Measurements from ENCODE around the gene CAND2. TPM values are rescaled to one million over a fixed set of nuclear protein-coding genes. Genes with fewer than 3 reads are reported as not detected.

The CAND2 gene
- polyA plus RNA-seq, 4 donors = 0.27 to 1.5 (median 1.3) TPM; not detected in 1

DNA sequence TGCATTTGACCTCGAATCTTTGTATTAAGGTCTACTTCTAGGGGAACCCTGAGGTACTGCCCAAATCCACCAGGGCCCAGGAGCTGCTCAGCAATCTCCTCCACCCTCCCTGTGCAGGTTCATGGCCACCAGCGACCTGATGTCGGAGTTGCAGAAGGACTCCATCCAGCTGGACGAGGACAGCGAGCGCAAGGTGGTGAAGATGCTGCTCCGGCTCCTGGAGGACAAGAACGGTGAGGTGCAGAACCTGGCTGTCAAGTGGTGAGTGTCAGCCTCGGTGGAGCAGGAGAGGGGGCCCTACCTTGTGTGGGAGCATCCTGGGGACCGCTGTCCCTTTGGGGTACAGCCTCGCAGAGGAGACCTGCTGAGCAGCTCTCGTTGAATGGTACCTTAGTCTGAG is 6.9 kb downstream of the CAND2 start:
- Histone ChIP-seq H3K9me3 (ENCODE audit: control insufficient read depth in 2 of 2, insufficient read depth in 1 of 2, low read depth in 1 of 2, low read length in 1 of 2) (no peaks in the 10 kb centered on the region), H3K4me3 (ENCODE audit: low read depth in 1 of 3, low read length in 3 of 3) (no peak overlapping the region), H3K4me1 (ENCODE audit: control insufficient read depth in 3 of 3, insufficient read depth in 2 of 3, low read depth in 1 of 3, low read length in 2 of 3) (no peaks in the 10 kb centered on the region), H3K27ac (ENCODE audit: low read depth in 1 of 3, low read length in 2 of 3) (no peak overlapping the region), H3K36me3 (ENCODE audit: control insufficient read depth in 3 of 3, insufficient read depth in 2 of 3, low read depth in 1 of 3, low read length in 3 of 3) (peaks cover 0 to 13% (median 0%) of the 10 kb centered on the region in 3 donors), H3K27me3 (ENCODE audit: control insufficient read depth in 3 of 3, insufficient read depth in 3 of 3, low read length in 3 of 3) (no peaks in the 10 kb centered on the region)
- FAIRE-seq (no peak), DNase-seq (no peak)
- WGBS, 3 donors = 91 to 94% (median 91%) methylated on average over 12 of the region's 12 CpGs

DNA sequence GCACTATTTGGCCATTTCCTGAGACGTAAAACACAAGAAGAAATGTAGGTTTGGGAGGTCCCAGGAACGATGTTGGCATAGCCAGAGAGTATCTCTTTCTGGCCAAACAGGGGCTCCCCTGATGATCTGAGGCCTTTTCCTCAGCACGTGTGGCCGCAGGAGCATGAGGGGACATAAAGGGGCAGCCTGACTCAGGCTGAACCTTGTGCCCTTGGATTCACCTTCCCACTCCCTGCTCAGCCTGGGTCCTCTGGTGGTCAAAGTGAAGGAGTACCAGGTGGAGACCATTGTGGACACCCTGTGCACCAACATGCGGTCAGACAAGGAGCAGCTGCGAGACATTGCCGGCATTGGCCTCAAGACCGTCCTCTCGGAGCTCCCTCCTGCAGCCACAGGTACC is 10.6 kb downstream of the CAND2 start:
- FAIRE-seq (no peak), DNase-seq (no peak)
- H3K4me3 ChIP-seq (ENCODE audit: low read depth in 1 of 3, low read length in 3 of 3) = no peak overlapping the region
- H3K27me3 ChIP-seq (ENCODE audit: control insufficient read depth in 3 of 3, insufficient read depth in 3 of 3, low read length in 3 of 3) = no peaks in the 10 kb centered on the region
- peaks cover 0 to 13% (median 0%) of the 10 kb centered on the region in 3 donors for H3K36me3 ChIP-seq (ENCODE audit: control insufficient read depth in 3 of 3, insufficient read depth in 2 of 3, low read depth in 1 of 3, low read length in 3 of 3)
- H3K27ac ChIP-seq (ENCODE audit: low read depth in 1 of 3, low read length in 2 of 3) = no peak overlapping the region
- no peaks in the 10 kb centered on the region for H3K4me1 ChIP-seq (ENCODE audit: control insufficient read depth in 3 of 3, insufficient read depth in 2 of 3, low read depth in 1 of 3, low read length in 2 of 3)
- H3K9me3 ChIP-seq (ENCODE audit: control insufficient read depth in 2 of 2, insufficient read depth in 1 of 2, low read depth in 1 of 2, low read length in 1 of 2) = no peaks in the 10 kb centered on the region
- 95 to 99% (median 96%) methylated on average over 9 of the region's 9 CpGs for WGBS, 3 donors

DNA sequence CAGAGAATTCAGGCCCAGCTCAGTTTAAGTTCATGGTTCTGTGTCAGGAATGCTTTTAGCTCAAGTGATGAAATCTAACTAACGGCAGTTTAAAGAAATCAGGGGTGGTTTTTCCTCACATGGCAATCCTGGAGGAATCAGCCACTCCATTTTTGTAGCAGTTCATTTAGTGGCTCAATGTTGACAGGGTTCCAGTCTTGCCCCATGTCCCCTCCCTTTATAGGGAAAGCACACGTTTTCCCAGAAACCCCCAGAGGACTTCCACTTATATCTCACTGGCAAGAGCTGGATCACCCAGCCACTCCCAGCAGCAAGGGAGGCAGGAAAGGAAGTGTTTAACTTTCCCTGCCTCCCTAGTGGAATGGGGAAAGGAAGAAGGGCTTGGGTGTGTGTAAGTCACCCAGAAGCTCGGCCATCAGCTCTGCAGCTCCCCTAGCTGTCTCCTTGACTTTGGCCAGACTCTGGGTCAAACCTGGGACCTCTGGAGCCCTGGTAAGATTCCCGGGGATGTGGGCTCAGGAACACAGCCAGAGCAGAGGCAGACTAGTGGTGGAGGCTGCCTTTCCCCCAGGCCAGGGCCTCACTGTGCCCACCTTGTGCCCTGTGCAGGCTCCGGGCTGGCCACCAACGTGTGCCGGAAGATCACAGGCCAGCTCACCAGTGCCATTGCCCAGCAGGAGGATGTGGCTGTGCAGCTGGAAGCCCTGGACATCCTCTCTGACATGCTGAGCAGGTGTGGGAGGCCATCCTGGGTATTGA is 11.3 kb downstream of the CAND2 start:
- 80 to 85% (median 84%) methylated on average over 7 of the region's 7 CpGs for WGBS, 3 donors

DNA sequence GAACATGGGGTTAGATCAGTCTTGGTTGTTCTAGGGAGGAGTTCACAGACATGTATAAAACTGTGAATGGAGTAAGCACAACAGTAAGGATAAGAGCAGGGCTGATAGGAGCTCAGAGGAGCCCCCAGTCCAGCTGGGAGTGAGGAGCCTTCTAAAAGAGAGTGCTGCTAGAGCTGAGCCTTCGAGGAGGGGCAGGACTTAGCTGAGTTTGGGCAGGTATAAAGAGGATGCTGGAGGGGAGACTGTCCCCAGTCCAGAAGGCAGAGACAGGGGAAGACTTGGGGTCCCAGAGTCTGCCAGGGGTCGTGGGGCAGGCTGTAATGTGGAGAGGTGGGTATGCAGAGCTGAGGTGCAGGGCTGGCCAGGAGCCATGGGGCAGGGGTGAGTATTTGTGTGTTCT is 12.1 kb downstream of the CAND2 start:
- H3K36me3 ChIP-seq (ENCODE audit: control insufficient read depth in 3 of 3, insufficient read depth in 2 of 3, low read depth in 1 of 3, low read length in 3 of 3) = peaks cover 0 to 15% (median 0%) of the 10 kb centered on the region in 3 donors
- no peaks in the 10 kb centered on the region for H3K4me1 ChIP-seq (ENCODE audit: control insufficient read depth in 3 of 3, insufficient read depth in 2 of 3, low read depth in 1 of 3, low read length in 2 of 3)
- H3K27me3 ChIP-seq (ENCODE audit: control insufficient read depth in 3 of 3, insufficient read depth in 3 of 3, low read length in 3 of 3) = no peaks in the 10 kb centered on the region
- H3K4me3 ChIP-seq (ENCODE audit: low read depth in 1 of 3, low read length in 3 of 3) = no peak overlapping the region
- DNase-seq = no peak
- no peaks in the 10 kb centered on the region for H3K9me3 ChIP-seq (ENCODE audit: control insufficient read depth in 2 of 2, insufficient read depth in 1 of 2, low read depth in 1 of 2, low read length in 1 of 2)
- 60 to 76% (median 61%) methylated on average over 2 of the region's 2 CpGs for WGBS, 3 donors
- no peak overlapping the region for H3K27ac ChIP-seq (ENCODE audit: low read depth in 1 of 3, low read length in 2 of 3)
- no peak for FAIRE-seq

More for the DNA sequence above, 11.3 kb downstream of the CAND2 start:
- Histone ChIP-seq H3K36me3 (ENCODE audit: control insufficient read depth in 3 of 3, insufficient read depth in 2 of 3, low read depth in 1 of 3, low read length in 3 of 3) (peaks cover 0 to 13% (median 0%) of the 10 kb centered on the region in 3 donors), H3K9me3 (ENCODE audit: control insufficient read depth in 2 of 2, insufficient read depth in 1 of 2, low read depth in 1 of 2, low read length in 1 of 2) (no peaks in the 10 kb centered on the region), H3K4me3 (ENCODE audit: low read depth in 1 of 3, low read length in 3 of 3) (no peak overlapping the region), H3K27me3 (ENCODE audit: control insufficient read depth in 3 of 3, insufficient read depth in 3 of 3, low read length in 3 of 3) (no peaks in the 10 kb centered on the region), H3K27ac (ENCODE audit: low read depth in 1 of 3, low read length in 2 of 3) (no peak overlapping the region), H3K4me1 (ENCODE audit: control insufficient read depth in 3 of 3, insufficient read depth in 2 of 3, low read depth in 1 of 3, low read length in 2 of 3) (no peaks in the 10 kb centered on the region)
- no peak for DNase-seq
- no peak for FAIRE-seq

DNA sequence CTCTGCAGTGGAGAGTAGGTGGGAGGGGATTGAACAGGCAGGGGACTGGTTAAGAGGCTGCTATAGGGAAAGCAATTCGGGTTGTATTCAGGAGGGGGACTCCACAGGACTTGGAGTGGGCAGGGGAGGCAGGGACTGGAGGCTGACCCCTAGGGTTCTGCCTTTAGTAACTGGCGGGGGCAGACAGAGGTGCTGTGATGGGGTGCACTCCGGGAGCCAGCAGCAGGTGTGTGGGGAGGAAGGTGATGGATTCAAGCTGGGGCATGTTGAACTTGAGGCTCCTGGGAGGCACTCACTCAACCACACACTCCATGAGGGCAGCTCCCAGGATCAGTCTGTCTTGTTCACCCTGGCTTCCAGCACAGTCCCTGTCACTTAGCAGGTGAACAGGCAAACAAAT is 12.5 kb downstream of the CAND2 start:
- Histone ChIP-seq H3K27ac (ENCODE audit: low read depth in 1 of 3, low read length in 2 of 3) (no peak overlapping the region), H3K9me3 (ENCODE audit: control insufficient read depth in 2 of 2, insufficient read depth in 1 of 2, low read depth in 1 of 2, low read length in 1 of 2) (no peaks in the 10 kb centered on the region), H3K36me3 (ENCODE audit: control insufficient read depth in 3 of 3, insufficient read depth in 2 of 3, low read depth in 1 of 3, low read length in 3 of 3) (peaks cover 0 to 11% (median 0%) of the 10 kb centered on the region in 3 donors), H3K4me1 (ENCODE audit: control insufficient read depth in 3 of 3, insufficient read depth in 2 of 3, low read depth in 1 of 3, low read length in 2 of 3) (no peaks in the 10 kb centered on the region), H3K4me3 (ENCODE audit: low read depth in 1 of 3, low read length in 3 of 3) (no peak overlapping the region), H3K27me3 (ENCODE audit: control insufficient read depth in 3 of 3, insufficient read depth in 3 of 3, low read length in 3 of 3) (no peaks in the 10 kb centered on the region)
- DNase-seq (no peak), FAIRE-seq (no peak)
- 92 to 100% (median 92%) methylated on average over 3 of the region's 3 CpGs for WGBS, 3 donors

DNA sequence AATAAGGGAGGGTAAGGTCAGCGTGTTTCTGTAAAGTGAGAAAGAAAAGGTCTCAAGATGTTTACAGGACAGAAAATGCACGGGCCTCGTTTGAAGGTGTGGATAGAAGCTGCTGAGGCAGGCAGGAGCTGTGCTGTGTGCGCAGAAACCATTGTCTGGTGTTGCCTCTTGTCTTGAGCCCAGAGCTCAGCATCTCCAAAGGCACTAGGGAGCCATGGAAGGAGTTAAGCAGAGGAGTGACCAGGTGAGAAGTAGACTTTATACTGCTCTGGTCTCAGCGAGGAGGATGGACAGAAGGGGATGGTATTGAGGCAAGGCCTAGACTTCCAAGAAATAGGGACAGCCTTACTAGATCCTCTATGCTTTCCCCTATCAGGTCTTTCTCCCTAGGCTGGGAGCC is 13.0 kb downstream of the CAND2 start:
- Histone ChIP-seq H3K9me3 (ENCODE audit: control insufficient read depth in 2 of 2, insufficient read depth in 1 of 2, low read depth in 1 of 2, low read length in 1 of 2) (no peaks in the 10 kb centered on the region), H3K4me3 (ENCODE audit: low read depth in 1 of 3, low read length in 3 of 3) (peak overlapping the region in 2 of 3 donors; percentile 53 to 55), H3K27me3 (ENCODE audit: control insufficient read depth in 3 of 3, insufficient read depth in 3 of 3, low read length in 3 of 3) (no peaks in the 10 kb centered on the region), H3K27ac (ENCODE audit: low read depth in 1 of 3, low read length in 2 of 3) (peak overlapping the region in 1 of 3 donors; percentile 59), H3K4me1 (ENCODE audit: control insufficient read depth in 3 of 3, insufficient read depth in 2 of 3, low read depth in 1 of 3, low read length in 2 of 3) (no peaks in the 10 kb centered on the region), H3K36me3 (ENCODE audit: control insufficient read depth in 3 of 3, insufficient read depth in 2 of 3, low read depth in 1 of 3, low read length in 3 of 3) (peaks cover 0 to 10% (median 0%) of the 10 kb centered on the region in 3 donors)
- WGBS, 3 donors = 85 to 88% (median 85%) methylated on average over 5 of the region's 5 CpGs
- FAIRE-seq = no peak
- no peak for DNase-seq

DNA sequence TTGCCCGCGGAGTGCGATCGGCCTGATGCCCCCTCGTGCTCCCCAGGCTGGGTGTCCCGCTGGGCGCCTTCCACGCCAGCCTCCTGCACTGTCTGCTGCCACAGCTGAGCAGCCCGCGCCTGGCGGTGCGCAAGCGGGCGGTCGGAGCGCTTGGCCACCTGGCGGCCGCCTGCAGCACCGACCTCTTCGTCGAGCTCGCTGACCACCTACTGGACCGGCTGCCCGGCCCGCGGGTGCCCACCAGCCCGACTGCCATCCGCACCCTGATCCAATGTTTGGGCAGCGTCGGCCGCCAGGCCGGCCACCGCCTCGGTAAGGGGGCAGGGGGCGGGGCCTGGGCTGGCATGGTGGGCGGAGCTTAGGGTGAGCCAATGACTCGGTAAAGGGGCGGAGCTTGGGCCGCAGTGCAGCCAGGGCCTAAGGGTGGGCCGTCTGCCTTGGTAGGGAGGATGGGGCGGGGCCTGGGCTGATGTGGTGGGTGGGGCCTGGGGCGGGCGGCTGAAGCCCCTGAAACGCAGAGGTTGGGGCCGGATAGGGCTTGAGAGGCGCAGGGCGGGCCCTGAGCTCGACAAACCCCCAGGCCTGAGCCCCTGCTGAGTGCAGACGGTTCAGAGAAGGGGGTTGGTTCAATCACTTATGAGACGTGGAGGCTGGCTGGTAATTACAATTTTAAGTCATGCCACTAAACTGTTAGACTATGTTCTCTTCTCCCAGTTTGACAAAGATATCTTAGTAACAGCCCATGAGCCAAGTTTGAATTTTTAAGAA is 13.7 kb downstream of the CAND2 start:
- H3K36me3 ChIP-seq (ENCODE audit: control insufficient read depth in 3 of 3, insufficient read depth in 2 of 3, low read depth in 1 of 3, low read length in 3 of 3) = peaks cover 0 to 11% (median 0%) of the 10 kb centered on the region in 3 donors
- FAIRE-seq (no peak), DNase-seq (peak; percentile 89 to 95)
- WGBS, 3 donors = 1% methylated on average over 45 to 50 of the region's 50 CpGs
- H3K4me3 ChIP-seq (ENCODE audit: low read depth in 1 of 3, low read length in 3 of 3) = peak overlapping the region; percentile 53 to 59 (median 55)
- no peaks in the 10 kb centered on the region for H3K4me1 ChIP-seq (ENCODE audit: control insufficient read depth in 3 of 3, insufficient read depth in 2 of 3, low read depth in 1 of 3, low read length in 2 of 3)
- no peaks in the 10 kb centered on the region for H3K9me3 ChIP-seq (ENCODE audit: control insufficient read depth in 2 of 2, insufficient read depth in 1 of 2, low read depth in 1 of 2, low read length in 1 of 2)
- H3K27me3 ChIP-seq (ENCODE audit: control insufficient read depth in 3 of 3, insufficient read depth in 3 of 3, low read length in 3 of 3) = no peaks in the 10 kb centered on the region
- H3K27ac ChIP-seq (ENCODE audit: low read depth in 1 of 3, low read length in 2 of 3) = peak overlapping the region in 1 of 3 donors; percentile 59

DNA sequence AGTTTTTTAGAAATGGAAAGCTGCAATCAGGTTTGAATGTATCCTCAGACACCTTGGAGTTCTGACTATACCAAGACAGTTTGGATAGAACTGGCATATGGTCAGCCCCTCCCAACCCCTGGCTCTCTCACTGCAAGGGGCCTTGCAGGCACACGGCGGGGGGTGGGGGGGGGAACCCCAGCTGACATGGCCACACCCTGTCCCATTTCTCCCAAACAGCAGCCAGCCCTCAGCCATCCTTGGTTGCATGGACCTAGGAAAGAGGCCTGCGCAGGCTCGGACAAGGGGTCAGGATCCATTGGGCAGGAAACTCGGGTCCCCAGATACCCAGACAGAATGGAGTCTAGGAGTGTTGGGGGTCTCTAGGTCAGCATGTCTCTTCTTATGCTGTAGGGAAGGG is 14.5 kb downstream of the CAND2 start:
- 63 to 76% (median 64%) methylated on average over 5 of the region's 5 CpGs for WGBS, 3 donors
- H3K4me1 ChIP-seq (ENCODE audit: control insufficient read depth in 3 of 3, insufficient read depth in 2 of 3, low read depth in 1 of 3, low read length in 2 of 3) = no peaks in the 10 kb centered on the region
- no peak overlapping the region for H3K27ac ChIP-seq (ENCODE audit: low read depth in 1 of 3, low read length in 2 of 3)
- no peaks in the 10 kb centered on the region for H3K9me3 ChIP-seq (ENCODE audit: control insufficient read depth in 2 of 2, insufficient read depth in 1 of 2, low read depth in 1 of 2, low read length in 1 of 2)
- H3K36me3 ChIP-seq (ENCODE audit: control insufficient read depth in 3 of 3, insufficient read depth in 2 of 3, low read depth in 1 of 3, low read length in 3 of 3) = peaks cover 0 to 14% (median 0%) of the 10 kb centered on the region in 3 donors
- FAIRE-seq = no peak
- H3K27me3 ChIP-seq (ENCODE audit: control insufficient read depth in 3 of 3, insufficient read depth in 3 of 3, low read length in 3 of 3) = no peaks in the 10 kb centered on the region
- H3K4me3 ChIP-seq (ENCODE audit: low read depth in 1 of 3, low read length in 3 of 3) = no peak overlapping the region
- DNase-seq = no peak
